HuH-7.5 (cell line): ENCODE measurements around the gene FUT6.

Experiments used
- DNase-seq: peaks from one replicate; pipeline ENCODE4 v3.0.0; 2011; ENCODE audit warnings: low spot score

FUT6 gene

GRCh38 chr19:5804516-5805461, 34.7 kb downstream of the FUT6 start, which contains the start of gene NRTN:
TSS of gene NRTN (plus strand) at chr19:5805067. CDS start at chr19:5824166, 19,099 bp downstream.
- peak; percentile 93 for DNase-seq

- peak; percentile 99 for DNase-seq
These were observed 35.6 kb downstream of the FUT6 start for GRCh38 chr19:5803752-5804515.

- DNase-seq = peak; percentile 55
These were observed 36.1 kb downstream of the FUT6 start for GRCh38 chr19:5803441-5803751.

- no peak for DNase-seq
These were observed 37.5 kb downstream of the FUT6 start for GRCh38 chr19:5801796-5802619.

GRCh38 chr19:5800361-5801270, 38.9 kb downstream of the FUT6 start:
- peak; percentile 76 for DNase-seq

DNA sequence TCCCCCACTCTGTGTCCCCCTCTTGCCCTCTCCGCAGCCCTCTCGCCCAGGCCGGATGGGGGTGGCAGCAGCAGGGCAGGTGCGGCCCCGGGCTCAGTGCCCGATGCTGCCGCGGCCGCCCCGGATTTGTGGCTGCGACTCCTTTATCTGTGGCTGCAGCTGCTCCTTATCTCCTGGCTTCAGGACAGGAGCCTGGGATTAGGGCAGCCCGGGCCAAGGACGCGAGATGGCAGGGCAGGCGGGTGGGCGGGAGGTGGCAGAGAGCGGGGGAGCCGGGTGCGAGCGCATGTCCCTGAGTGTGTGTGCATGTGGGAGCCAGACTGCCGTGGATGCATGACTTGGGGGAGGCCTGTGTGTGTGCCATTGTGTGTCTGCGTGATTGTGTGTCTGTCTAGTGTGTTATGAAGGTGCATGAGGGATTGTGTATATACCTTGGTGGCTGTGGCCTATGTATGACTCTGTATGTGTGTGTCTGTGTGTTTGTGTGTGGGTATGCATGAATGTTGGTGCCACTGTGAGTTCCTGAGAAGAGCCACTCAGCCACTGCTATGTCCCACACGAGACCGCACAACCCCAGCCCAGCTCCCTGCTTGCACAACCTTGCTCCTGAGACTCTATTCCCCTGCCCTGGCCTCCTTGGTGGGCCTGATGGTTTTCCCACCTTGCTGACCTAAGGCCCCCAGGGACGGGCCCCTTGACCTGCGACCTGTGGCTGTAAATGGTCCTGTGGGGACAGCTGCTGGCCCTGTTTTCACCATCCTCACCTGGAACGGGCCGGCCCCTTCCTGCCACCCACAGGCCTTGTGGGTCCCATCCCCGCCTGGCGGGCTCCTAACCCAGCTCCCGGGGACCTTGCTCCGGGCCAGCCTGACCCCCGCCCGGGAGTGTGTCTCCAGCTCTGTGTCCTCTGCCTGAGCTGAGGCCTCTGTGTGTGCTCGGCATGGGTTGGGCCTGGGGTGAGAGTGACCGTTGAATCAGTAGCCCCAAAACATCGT, 40.0 kb downstream of the FUT6 start:
- DNase-seq = no peak

GRCh38 chr19:5798244-5798643, 41.3 kb downstream of the FUT6 start:
- no peak for DNase-seq

DNA sequence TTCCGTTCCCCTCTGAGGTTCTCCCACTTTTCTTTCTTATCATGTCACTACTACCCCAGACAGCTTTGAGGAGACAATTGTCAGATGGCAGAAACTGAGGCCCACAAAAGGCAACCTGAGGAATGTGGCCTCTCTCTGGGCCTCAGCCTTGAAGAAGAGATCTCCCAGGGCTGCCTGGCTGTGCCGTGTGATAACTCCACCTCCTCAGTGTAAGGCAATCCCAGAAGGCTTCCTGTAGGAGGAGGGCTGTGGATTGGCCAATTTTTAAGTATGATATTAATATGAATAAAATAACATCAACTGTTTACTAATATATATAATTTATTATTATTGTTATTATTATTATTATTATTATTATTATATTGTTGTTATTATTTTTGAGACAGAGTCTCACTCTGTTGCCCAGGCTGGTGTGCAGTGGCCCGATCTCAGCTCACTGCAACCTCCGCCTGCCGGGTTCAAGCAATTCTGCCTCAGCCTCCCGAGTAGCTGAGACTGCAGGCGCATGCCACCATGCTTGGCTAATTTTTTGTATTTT, 44.1 kb downstream of the FUT6 start:
- DNase-seq = no peak

GRCh38 chr19:5793188-5793587, 46.3 kb downstream of the FUT6 start:
- DNase-seq = no peak

GRCh38 chr19:5792224-5792623, 47.3 kb downstream of the FUT6 start:
- DNase-seq = no peak

DNA sequence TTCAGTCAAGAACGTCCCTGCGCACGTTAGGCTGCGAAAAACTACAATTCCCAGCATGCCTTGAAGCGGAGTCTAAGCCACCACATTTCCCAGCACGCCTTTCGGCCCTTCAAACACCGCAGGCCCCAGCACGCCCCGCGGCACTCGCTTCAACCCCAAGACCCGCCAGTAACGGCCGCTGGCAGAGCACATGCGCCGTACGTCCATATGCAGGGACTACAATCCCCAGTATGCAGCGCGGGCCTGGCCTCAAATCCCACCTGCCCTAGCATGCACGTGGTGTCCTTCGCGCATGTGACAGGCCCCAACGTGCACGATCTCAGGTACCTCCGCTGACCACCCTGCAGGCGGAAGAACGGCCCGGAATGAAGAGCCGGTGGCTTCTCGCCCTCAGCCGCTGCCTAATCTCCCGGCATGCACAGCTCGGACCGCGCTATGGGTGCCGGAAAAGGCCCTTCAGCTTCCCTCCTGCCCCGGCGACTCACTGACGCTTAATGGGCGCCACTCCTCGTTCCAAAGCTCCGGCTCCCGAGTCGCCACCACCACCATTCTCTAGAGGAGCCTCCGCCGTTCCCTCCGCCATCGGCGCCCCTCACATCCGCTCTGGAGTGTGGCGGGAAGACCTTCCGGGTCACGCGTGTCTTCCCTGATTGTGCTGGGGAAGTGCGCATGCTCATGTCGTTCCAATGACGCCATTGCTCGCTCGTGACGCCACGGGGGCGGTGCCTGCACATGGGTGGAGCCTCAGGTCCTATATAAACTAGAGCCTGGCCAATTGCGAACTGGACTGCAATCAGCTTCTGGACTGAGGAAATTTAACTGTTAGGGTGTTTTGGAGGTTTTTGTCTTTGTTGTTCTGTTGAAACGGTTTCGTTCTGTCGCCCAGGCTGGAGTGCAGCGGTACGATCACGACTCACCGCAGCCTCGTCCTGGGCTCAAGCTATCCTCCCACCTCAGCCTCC, 48.7 kb downstream of the FUT6 start, which contains the start of gene DUS3L:
TSS of gene DUS3L (minus strand) at position 605 of the 962 bp plus-strand sequence. CDS start at position 583, 22 bp downstream.
- DNase-seq = peak; percentile 100

- no peak for DNase-seq
These were observed 49.5 kb downstream of the FUT6 start for GRCh38 chr19:5789886-5790558.

DNA sequence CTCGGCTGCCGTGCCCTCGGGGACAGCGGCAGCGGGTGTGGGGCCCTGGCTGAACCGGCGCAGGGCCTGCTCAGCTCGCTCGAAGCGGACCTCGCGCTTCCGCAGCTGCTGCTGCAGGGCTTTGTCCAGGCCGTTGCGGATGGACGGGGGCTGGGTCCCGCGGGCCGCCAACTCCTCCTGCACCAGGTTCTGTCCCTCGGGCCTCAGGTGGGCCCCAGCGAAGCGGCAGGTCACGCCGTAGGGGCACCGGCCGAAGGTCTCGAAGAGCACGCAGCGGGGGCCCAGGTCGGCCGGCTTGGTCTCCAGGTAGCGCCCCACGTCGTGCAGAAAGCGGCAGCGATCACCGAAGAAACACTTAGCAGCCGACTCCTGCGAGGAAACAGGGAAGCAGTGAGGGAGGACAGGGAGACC, 50.1 kb downstream of the FUT6 start:
- DNase-seq = no peak

- no peak for DNase-seq
These were observed 51.1 kb downstream of the FUT6 start for GRCh38 chr19:5788422-5788821.

DNA sequence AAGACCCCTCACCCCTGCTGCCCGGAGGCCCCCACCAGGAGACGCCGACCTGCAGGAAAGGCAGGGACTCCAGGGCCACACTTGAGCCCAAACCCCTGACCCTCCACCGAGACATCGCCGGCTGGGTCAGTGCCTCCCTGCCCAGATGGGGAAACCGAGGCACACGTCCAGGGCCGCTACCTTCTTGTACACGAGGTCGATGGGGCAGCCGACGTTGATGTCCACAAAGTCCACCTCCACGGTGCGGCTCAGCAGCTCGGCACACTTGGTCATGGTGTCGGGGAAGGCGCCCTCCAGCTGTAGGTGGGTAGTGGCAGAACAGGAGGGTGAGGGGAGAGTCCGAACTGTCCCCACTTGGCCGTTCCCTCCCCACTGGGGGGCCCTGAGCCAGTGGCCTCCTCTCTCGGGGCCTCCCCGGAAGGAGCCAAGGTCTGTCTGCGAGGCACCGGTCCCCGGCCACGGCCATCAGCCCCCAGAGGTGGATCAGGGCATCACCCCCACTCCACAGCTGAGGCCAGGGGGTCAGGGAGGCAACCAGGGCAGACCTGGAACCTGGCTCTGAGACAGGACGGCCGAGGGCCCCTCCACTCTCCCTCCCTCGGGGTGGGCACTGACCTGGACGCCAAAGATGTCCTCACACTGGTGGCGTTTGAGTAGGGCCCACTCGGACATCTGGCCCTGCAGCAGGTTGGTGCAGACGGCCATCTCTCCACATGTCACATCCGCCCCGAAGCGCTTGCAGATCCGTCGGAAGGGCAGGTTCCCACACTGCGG, 51.9 kb downstream of the FUT6 start:
- no peak for DNase-seq

DNA sequence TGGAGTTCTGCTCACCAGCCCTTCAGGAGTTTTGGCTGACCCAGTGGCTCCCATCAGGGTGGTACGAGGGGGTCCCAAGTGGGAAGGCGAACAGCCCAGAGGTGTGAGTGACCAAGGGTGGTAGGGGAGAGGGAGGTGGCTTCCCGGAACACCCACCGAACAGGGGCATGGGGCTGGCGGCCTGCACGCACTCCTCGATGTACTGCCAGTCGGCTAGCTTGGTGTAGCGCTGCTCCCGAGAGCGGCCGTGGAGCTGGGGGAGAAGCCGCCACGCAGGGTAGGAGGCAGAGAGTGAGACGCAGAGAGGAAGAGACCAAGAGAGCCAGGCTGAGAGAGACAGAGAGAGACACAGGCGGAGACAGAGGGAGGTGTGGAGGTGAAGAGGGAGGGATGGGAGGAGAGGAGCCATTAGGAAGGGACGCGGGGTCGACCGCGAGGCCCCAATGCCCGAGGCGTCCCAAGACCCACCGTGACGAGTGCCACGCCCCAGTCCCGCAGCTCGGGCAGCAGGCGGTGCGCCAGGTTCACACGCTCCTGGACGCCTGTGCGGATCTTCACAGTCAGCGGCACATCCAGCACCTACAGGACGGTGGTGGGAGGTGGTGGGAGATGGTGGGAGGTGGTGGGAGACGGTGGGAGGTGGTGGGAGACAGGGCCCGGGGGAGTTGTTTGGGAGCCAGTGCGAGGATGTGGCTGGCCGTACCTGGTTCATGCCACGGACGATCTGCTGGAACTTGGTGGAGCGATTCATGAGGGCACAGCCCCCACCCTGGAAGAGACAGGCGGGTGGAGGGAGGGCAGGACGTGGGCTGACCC, 52.7 kb downstream of the FUT6 start:
- DNase-seq = no peak
